HG03521 (cell line): ENCODE data around the gene PLPP6.
A peak's percentile ranks its signal among the peaks of the same experiment; 100 is the strongest.

Experiments used
- ATAC-seq: cut with Tn5 transposase; IDR thresholded peaks from one replicate; pipeline ENCODE4 v1.9.1; 2021; ENCODE audit warnings: mild to moderate bottlenecking, moderate library complexity; ENCODE audit not compliant: unreplicated experiment

The PLPP6 gene

DNA sequence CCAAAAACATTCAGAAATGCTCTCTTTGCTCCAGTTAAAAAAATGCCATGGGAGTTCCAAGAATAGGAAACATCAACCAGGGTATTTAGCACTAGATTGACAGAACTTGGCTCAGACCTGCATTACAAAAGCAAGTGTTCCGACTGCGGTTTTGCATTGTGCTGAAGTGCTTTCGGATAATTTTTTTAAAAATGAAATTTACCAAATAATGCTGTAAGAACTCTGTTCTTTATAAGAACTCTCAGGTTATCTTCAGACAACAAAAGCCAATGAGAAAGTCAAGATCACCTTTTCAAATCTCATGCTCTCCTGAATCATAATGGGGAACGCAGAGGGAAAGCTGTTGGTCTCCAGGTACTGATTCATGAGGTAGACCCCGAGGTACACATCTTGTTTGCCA is 483 bp upstream of the PLPP6 start:
- ATAC-seq, result no peak

GRCh38 chr9:4662989-4663792 is 1.1 kb downstream of the PLPP6 start:
- no peak for ATAC-seq

DNA sequence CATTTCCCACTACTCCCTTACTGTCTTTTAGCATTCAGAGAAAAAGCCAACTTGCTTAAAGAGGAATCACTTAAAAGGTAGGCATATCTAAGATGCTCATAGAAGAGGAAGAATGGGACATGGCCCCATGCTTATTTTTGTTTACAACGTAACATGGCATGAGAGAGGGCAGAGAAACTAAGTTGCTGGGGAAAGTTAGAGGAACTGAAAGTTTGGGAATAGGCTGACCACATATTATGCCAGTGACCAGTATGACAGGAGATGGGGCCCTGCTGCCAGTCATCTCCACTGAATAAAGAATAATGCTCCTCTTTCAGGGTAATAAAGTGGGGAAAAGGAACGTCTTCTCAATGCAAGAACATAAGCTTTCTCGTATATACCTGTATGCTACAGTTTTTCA is 1.9 kb downstream of the PLPP6 start:
- ATAC-seq, result no peak

DNA sequence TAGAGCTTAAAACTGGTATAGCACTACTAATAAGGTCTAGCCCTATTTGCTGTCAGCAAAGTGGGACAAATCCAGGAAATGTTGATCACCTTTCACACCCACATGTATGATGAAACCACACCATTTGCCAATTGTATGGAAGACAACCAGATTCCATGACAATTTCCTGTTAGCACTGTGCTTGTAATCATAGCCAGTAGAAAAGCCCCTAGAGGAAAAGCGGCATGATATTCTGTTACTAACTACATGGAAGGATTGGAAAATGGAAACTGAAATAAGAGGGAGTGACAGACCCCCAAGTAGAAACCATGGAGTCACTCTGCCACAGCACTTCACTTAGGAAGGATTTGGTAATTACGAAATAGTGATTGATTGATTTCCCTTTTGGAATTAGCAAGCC is 3.3 kb downstream of the PLPP6 start:
- no peak for ATAC-seq

- no peak for ATAC-seq
These were observed 4.1 kb downstream of the PLPP6 start, which contains the start of gene SPATA6L for GRCh38 chr9:4666042-4666699. SPATA6L (minus strand) TSS chr9:4666480; CDS start chr9:4666250, 230 bp downstream.

GRCh38 chr9:4667681-4668080 is 5.6 kb downstream of the PLPP6 start:
- ATAC-seq, result no peak

DNA sequence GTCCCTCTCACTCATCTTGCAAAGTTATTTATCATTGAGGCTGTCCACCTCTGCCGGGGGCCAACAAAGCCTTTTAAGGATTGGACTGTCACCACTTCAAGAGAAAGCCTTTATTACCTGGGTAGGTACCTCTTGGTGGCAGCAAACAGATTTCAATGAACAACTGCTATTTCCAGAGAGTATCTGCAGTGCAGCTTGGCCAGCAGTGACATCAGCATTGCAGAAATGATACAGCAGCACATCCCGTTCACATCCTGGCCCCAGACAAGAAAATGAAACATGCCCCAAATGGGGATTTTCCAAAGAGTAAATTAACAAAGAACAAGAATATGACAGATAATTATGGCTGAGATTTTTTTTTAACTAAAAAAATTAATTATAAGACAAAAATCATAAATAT is 6.5 kb downstream of the PLPP6 start:
- no peak for ATAC-seq

DNA sequence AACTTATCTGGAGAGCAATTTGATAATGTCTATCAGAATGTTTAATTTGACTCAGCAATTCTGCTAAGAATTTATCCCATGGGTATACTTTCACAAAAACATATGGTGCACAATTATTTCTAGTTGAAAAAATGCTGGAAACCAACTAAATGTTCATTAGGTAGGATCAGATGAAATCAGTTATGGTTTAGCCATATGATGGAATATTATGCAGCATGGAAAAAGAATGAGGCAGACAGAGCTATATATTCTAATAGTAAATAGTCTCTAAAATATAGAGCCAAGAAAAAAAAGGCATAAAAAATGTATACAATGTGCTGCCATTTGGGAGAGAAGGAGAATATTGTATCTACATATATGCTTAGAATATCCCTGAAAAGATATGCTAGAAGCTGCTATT is 7.8 kb downstream of the PLPP6 start:
- ATAC-seq, result no peak

GRCh38 chr9:4670591-4670990 is 8.5 kb downstream of the PLPP6 start:
- no peak for ATAC-seq

DNA sequence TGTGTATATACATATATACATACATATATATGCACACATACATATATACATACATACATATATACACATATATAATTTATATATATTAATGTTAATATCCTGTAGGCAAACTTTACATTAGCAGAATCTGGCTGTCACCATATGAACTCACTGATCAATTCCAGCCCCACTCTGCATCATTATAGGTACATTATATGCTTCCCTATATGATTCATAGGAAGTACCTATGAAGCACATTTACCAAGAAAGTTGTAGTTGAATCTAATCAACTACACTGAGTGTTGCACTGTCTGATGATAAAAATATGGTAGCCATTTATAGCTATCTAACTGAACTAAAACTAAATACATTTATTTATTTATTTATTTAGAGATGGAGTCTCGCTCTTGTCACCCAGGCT is 9.6 kb downstream of the PLPP6 start:
- ATAC-seq, result no peak

- no peak for ATAC-seq
These were observed 12.7 kb downstream of the PLPP6 start for GRCh38 chr9:4674783-4675182.

DNA sequence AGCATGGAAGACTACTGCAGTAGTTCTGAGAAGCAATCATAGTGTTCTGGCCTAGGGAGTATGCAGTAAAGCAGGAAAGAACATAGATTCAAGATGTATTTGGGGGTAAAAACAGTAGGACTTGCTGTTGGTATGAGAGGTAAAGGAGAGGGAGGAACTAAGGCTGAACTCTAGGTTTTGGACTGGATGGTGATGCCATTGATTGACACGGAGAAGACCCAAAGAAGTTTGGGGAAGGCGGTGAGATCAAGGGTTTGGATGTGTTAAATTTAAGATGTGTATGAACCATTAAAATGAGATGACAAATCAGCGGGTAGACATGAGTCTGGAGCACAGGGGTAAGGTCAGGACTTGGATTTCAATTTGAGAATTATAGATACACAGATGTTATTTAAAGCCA is 15.3 kb downstream of the PLPP6 start:
- no peak for ATAC-seq

- no peak for ATAC-seq
These were observed 16.7 kb downstream of the PLPP6 start for GRCh38 chr9:4678679-4679267.

- ATAC-seq, result peak; percentile 95
These were observed 17.4 kb downstream of the PLPP6 start, which contains the start of gene CDC37L1 for GRCh38 chr9:4679268-4680172. CDC37L1 (plus strand) TSS chr9:4679569; CDS start chr9:4679768, 199 bp downstream.

DNA sequence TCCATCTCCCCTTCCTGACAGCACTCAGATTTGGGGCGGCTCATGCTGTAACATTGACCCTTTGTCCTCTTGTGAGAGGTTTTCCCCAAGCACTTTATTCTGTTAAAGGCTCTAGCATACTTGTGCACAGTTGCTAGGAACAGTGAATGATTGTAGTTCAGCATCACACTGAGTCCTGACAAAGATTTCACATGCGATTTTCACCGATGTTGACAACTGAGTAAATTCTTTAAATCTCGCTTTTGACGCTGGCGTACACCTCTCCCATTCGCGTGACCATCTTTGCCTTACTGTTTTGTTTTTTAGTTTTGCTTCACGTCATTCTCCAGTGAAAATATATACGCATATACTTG is 18.1 kb downstream of the PLPP6 start:
- ATAC-seq, result no peak

DNA sequence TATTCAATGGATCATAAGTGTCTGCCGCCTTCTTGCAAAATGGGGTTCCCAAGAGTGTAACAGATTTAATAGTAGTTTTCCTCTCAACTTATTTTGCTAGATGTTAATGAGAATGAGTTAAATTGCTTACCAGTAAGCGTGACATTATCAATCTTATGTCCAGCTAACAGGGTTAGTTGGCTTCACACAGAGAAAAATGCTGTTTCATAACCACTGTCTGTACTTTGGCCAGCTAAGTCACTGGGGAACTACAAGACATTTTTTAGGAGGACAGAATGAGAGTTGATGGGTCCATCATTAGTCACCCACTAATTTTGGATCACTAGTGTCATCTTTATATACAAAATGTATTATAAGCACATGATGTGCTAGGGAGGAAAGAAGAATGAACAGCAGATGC is 18.7 kb downstream of the PLPP6 start:
- ATAC-seq, result no peak

DNA sequence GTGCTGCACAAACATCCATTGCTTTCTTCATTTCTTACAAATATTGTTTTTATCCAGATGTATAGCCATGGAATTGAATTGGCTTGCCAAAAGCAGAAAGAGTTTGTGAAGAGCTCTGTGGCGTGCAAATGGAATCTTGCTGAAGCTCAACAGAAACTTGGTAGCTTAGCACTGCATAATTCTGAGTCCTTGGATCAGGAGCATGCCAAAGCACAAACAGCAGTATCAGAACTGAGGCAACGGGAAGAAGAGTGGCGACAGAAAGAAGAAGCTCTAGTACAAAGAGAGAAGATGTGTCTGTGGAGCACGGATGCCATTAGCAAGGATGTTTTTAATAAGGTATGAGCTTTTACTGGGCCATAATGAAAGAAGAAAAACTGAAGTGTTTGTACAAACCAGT is 22.7 kb downstream of the PLPP6 start:
- no peak for ATAC-seq

DNA sequence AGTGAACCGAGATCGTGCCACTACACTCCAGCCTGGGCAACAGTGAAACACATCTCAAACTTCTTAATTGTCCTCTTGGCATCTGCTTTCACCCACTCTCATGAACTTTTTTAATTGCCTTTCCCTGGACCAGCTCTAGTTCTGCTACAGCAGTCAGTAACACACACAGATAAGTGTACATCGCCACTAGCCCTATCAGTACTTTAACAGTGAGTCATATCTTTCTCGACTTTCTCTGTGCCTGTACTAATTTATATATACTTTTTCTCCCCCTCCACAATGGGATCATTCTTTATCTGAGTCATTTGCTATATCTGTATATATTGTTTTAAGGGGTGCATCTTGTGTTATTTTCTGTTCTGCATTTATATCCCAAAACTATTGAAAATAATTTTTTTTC is 24.0 kb downstream of the PLPP6 start:
- ATAC-seq, result no peak

DNA sequence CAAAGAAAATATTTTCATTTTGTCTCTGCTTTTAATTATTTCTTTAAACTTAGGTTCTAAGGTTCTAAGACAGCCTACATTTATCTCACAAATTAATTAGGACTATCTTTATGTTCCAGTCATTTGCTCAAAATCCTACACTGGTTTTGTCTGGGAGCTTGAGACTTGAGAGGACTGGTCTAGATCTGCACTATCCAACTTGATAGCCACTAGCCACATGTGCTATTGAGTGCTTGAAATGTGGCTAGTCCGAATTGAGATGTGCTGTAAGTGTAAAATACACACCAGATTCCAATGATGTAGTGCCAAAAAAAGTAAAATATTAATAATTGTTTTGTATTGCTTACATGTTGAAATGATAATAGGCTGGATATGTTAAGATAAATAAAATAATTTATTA is 24.5 kb downstream of the PLPP6 start:
- ATAC-seq, result no peak

GRCh38 chr9:4689021-4689420 is 26.9 kb downstream of the PLPP6 start:
- ATAC-seq, result no peak

DNA sequence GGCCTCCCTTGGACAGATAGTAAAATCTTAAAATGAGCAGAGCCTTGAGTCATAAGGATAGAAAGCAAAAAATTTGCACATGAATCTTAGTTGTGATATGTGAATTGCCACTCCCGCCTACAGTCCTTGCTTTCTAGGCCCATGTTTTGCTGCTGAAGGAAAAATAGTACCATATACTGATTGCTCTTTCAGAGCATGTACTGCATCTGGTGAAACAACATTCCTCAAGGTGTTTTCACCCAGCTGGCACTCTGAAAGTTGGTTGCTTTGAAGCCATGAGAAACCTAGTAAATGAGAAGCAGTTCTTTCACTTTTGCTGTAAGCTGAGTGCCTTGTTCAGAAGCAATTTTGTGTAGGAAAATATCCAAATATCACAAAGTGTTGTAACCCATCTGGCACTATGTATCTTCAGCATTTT is 27.6 kb downstream of the PLPP6 start:
- peak; percentile 48 for ATAC-seq
